NCI-H1436 (cell line): ENCODE measurements around the gene RNU2-1.
"Not testable (repeated sequence)": the region's sequence is repeated elsewhere in the genome, so short reads cannot be mapped to it uniquely, and the experiment has no call there.

ENCODE experiments used
- DNase-seq: peaks from one replicate; lab custom pipeline; 2025; lab: John Stamatoyannopoulos, UW

RNU2-1 gene

DNA sequence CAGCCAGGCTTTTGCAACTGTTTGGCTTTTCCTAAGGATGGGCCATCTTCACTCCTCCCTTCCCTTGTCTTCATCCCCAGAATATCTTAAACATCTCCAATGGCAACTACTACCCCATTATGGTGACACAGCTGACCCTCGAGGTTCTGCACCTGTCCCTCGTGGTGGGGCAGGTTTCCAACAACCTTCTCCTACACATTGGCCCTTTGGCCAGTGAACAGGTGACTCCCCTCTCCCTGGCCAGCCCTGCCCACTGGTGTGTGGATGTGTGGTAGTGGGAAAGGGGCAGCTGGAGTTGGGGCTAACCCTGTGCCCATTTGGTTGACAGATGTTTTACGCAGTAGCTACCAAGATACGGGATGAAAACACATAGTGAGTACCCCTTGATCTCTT, 17.4 kb downstream of the RNU2-1 start:
- DNase-seq: no peak

DNA sequence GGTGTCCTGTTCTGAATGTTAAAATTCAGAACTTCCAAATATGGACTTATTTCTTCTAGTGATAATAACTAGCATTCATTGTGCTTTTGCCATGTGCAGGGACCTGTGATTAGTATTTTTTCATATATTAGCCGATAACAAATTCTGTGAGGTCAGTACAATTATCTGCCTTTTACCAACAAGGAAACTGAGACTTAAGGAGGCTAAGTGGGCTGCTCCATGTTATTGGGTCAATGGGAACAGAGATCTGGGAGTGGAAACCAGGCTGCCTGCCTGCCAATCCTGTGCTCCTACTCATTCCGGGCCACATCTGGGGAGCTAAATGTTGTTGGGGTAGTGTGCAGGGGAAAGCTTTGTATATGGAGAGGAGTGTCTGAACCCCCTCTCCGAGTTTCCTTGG, 18.4 kb downstream of the RNU2-1 start:
- no peak for DNase-seq

GRCh38 chr17:43213545-43213944, 20.2 kb downstream of the RNU2-1 start:
- no peak for DNase-seq

DNA sequence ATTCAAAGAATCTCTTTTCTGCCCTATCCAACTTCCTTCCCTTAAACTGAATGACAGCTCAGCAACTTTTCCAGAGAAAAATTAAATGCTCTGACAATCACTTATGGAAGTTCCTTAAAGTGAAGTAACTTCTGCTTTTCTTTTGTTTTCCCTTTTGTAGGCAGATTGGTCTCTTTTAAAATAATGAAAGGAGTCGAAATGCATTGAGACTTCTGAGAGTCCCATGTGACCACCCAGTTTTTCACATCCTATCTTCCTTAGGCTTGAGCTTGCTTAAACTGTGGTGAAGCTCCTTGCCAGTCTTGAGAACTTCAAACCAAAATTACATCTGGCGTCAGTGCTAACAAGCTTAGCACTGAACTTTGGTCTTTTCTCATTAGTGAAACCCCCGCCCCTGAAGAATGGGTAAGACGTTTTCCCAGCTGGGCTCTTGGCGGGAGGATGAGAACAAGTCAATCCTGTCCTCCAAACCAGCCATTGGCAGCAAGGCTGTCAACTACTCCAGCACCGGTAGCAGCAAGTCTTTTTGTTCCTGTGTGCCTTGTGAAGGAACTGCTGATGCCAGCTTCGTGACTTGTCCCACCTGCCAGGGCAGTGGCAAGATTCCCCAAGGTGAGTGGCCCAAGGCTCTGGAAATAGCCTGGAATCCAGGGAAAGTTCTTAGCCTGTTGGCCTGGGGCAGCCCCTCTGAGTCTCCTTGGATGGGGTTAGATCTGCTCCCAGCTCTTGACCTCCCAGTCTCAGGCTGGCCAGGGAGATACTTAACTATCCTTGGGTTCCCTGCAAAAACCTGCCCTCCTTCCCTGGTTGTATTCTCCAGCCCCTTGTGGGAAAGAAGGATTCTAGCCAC, 20.9 kb downstream of the RNU2-1 start:
- no peak for DNase-seq

GRCh38 chr17:43211480-43212402, 22.0 kb downstream of the RNU2-1 start, which contains the start of gene TMEM106A:
TSS of gene TMEM106A (plus strand) at chr17:43211875. CDS start at chr17:43213042, 1,167 bp downstream.
- no peak for DNase-seq

DNA sequence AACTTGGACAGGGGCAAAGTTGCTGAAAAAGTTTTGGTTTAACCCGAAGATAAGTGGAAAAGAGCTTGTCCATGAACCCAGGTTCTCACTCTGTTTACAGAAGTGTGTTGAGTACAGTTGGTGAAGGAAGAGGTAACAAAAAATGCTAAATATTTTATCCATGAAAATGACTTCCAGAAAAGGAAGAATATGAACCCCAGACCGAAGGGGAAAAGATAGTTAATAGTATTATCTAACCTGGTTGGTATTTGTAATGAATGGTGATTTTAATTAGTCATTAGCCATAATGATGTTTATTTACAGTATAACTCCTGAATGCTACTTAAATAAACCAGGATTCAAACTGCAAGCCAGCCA, 22.7 kb downstream of the RNU2-1 start:
- DNase-seq: no peak

DNA sequence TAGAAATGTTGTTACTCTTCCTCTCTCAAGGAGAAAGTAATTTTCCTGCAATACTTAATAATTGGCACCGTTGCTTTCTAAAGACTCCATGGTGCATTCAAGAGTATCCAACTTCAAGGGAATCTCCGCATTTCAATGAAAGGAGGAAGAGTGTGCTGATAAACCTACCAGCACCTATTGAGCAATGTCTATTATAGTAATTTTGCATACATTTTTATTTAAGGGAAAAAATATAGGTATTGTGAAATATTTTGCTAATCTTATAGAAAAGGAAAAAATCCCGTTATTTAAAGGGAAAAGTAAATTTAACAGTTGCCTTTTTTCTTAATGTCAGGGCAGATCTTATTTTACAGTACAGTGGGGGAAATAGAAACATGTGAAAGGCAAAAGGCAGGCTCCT, 23.2 kb downstream of the RNU2-1 start:
- no peak for DNase-seq

GRCh38 chr17:43203013-43203412, 30.8 kb downstream of the RNU2-1 start:
- not testable (repeated sequence) for DNase-seq

GRCh38 chr17:43200127-43200526, 33.6 kb downstream of the RNU2-1 start:
- peak; percentile 4 for DNase-seq

DNA sequence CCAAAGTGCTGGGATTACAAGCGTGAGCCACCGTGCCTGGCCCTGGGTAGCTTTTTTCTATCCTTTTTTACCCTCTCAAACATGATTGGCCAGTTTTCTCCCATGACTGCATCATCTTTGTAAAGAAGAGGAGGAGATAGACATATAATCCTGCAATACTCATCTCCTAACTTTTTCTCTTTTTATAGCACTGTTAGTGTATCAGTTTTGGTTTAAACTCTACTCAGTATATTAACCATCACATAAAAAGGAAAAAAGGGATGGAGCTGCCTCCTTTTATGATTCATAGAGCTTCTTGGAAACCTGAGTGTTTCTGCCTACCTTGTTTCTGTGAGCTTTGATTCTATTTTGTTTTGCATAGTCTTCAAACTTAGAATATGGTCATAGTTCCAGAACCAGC, 34.1 kb downstream of the RNU2-1 start:
- no peak for DNase-seq

DNA sequence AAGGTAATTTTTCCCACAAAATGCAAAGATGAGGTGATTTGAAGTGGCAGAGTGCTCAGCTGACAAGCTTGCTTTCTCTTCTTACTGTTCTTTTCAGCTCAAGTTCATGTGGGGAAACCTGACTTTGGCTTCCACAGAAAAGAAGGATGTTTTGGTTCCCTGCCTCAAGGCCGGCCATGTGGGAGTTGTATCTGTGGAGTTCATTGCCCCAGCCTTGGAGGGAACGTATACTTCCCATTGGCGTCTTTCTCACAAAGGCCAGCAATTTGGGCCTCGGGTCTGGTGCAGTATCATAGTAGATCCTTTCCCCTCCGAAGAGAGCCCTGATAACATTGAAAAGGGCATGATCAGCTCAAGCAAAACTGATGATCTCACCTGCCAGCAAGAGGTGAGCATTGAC, 40.5 kb downstream of the RNU2-1 start:
- DNase-seq: no peak

DNA sequence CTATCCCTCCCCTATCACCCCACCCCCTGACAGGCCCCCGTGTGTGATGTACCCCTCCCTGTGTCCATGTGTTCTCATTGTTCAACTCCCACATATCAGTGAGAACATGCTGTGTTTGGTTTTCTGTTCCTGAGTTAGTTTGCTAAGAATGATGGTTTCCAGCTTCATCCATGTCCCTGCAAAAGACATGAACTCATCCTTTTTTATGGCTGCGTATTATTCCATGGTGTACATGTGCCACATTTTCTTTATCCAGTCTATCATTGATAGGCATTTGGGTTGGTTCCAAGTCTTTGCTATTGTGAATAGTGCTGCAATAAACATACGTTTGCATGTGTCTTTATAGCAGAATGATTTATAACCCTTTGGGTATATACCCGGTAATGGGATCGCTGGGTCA, 47.1 kb downstream of the RNU2-1 start:
- DNase-seq: not testable (repeated sequence)

DNA sequence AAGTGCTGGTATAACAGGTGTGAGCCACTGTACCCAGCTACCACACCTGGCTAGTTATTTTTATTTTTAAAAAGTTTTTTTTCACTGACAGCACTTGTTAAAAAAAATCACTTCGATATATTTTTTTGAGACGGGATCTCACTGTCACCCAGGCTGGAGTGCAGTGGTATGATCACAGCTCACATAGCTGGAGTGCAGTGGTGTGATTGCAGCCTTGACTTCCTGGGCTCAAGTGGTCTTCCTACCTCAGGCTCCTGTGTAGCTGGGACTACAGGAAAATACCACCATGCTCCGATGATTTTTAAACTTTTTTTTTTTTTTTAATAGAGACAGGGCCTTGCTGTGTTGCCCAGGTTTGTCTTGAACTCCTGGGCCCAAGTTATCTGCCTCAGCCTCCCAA, 49.9 kb downstream of the RNU2-1 start:
- DNase-seq: no peak
